ENCODE results near the gene NOL4L. TPM values are rescaled to one million over a fixed set of nuclear protein-coding genes. Genes with fewer than 3 reads are reported as not detected.

The NOL4L gene
- total RNA-seq, 4 donors from 2014 or later: 5.8 to 19.4 (median 12.8) TPM

GRCh38 chr20:32509639-32510066, 75.5 kb downstream of the NOL4L start:
- Histone ChIP-seq H3K36me3 (no peaks in the 10 kb centered on the region), H3K9me3 (no peaks in the 10 kb centered on the region), H3K4me3 (no peak overlapping the region), H3K27ac (replicated peaks in 1 of 4) (no peak overlapping the region), H3K27me3 (no peaks in the 10 kb centered on the region), H3K4me1 (no peaks in the 10 kb centered on the region)
- intact Hi-C loops (cut with DNase I): no loop called here
- WGBS: 58% methylated on average over 10 of the region's 10 CpGs
- TF ChIP-seq POLR2A (IDR thresholded peaks at IDR 0.05; ENCODE audit: low read depth) (no peak), EP300 (IDR thresholded peaks at IDR 0.05) (no peak), POLR2AphosphoS5 (IDR thresholded peaks at IDR 0.05) (no peak), CTCF (IDR thresholded peaks at IDR 0.05) (no peak)
- DNase-seq (ENCODE audit: extremely low spot score): no peak

GRCh38 chr20:32508775-32509119, 76.4 kb downstream of the NOL4L start:
- 80% methylated on average over 3 of the region's 3 CpGs for whole genome bisulfite sequencing
- Histone ChIP-seq H3K4me3 (no peak overlapping the region), H3K4me1 (no peaks in the 10 kb centered on the region), H3K27me3 (no peaks in the 10 kb centered on the region), H3K36me3 (no peaks in the 10 kb centered on the region), H3K9me3 (no peaks in the 10 kb centered on the region), H3K27ac (replicated peaks in 1 of 4) (no peak overlapping the region)
- TF ChIP-seq EP300 (IDR thresholded peaks at IDR 0.05): no peak
- no peak for TF ChIP-seq POLR2A (IDR thresholded peaks at IDR 0.05; ENCODE audit: low read depth)
- no peak for TF ChIP-seq CTCF (IDR thresholded peaks at IDR 0.05)
- TF ChIP-seq POLR2AphosphoS5 (IDR thresholded peaks at IDR 0.05): no peak
- intact Hi-C loops (cut with DNase I): no loop called here
- DNase-seq (ENCODE audit: extremely low spot score): no peak

GRCh38 chr20:32507998-32508774, 76.9 kb downstream of the NOL4L start:
- intact Hi-C loops (cut with DNase I): no loop called here
- no peak for DNase-seq (ENCODE audit: extremely low spot score)
- H3K4me1 ChIP-seq: no peaks in the 10 kb centered on the region

GRCh38 chr20:32506721-32507120, 78.4 kb downstream of the NOL4L start:
- no peaks in the 10 kb centered on the region for H3K9me3 ChIP-seq
- TF ChIP-seq POLR2AphosphoS5 (IDR thresholded peaks at IDR 0.05): no peak
- TF ChIP-seq POLR2A (IDR thresholded peaks at IDR 0.05; ENCODE audit: low read depth): no peak
- no peak for TF ChIP-seq EP300 (IDR thresholded peaks at IDR 0.05)
- no peak for TF ChIP-seq CTCF (IDR thresholded peaks at IDR 0.05)
- H3K36me3 ChIP-seq: no peaks in the 10 kb centered on the region
- no peaks in the 10 kb centered on the region for H3K4me1 ChIP-seq
- no peak overlapping the region for H3K27ac ChIP-seq (replicated peaks in 1 of 4)
- H3K27me3 ChIP-seq: no peaks in the 10 kb centered on the region
- DNase-seq (ENCODE audit: extremely low spot score): no peak
- H3K4me3 ChIP-seq: no peak overlapping the region
- intact Hi-C loops (cut with DNase I): no loop called here
- 93% methylated on average over 3 of the region's 3 CpGs for WGBS

More at GRCh38 chr20:32507998-32508774, 76.9 kb downstream of the NOL4L start:
- Histone ChIP-seq H3K4me3 (no peak overlapping the region), H3K9me3 (no peaks in the 10 kb centered on the region), H3K36me3 (no peaks in the 10 kb centered on the region), H3K27ac (replicated peaks in 1 of 4) (no peak overlapping the region), H3K27me3 (no peaks in the 10 kb centered on the region)
- TF ChIP-seq CTCF (IDR thresholded peaks at IDR 0.05) (no peak), POLR2A (IDR thresholded peaks at IDR 0.05; ENCODE audit: low read depth) (no peak), POLR2AphosphoS5 (IDR thresholded peaks at IDR 0.05) (no peak), EP300 (IDR thresholded peaks at IDR 0.05) (no peak)
- 76% methylated on average over 11 of the region's 11 CpGs for WGBS
